Pericardium fibroblast (primary cell): ENCODE results near the gene PDGFRA. TPM values are rescaled to one million over a fixed set of nuclear protein-coding genes. Genes with fewer than 3 reads are reported as not detected.

Experiments
- total RNA-seq: library from RNA; depleted of rRNA; stranded (reverse); fragments of >200 nt; gene quantifications from 2 replicates; pipeline ENCODE4 v1.2.3, GENCODE V29; 2015

Gene PDGFRA
- total RNA-seq: 254 and 341 TPM in 2 replicates

GRCh38 chr4:54228961-54229501 lies at the start of gene PDGFRA:
Gene PDGFRA (plus strand): TSS chr4:54229293. CDS start chr4:54258769, 29,476 bp downstream.

Other genes starting within 250 kb of the PDGFRA start
- 37.8 and 61.8 TPM in 2 replicates for gene CHIC2, start 164.7 kb upstream of the PDGFRA start, total RNA-seq
- gene GSX2, start 129.1 kb upstream of the PDGFRA start, total RNA-seq: not detected in 2 replicates